ENCODE results near the gene ABHD17C. TPM values are rescaled to one million over a fixed set of nuclear protein-coding genes. Genes with fewer than 3 reads are reported as not detected.

ABHD17C gene
- total RNA-seq, 3 donors from 2014 or later, result 1.3 to 5.2 (median 5.1) TPM

DNA sequence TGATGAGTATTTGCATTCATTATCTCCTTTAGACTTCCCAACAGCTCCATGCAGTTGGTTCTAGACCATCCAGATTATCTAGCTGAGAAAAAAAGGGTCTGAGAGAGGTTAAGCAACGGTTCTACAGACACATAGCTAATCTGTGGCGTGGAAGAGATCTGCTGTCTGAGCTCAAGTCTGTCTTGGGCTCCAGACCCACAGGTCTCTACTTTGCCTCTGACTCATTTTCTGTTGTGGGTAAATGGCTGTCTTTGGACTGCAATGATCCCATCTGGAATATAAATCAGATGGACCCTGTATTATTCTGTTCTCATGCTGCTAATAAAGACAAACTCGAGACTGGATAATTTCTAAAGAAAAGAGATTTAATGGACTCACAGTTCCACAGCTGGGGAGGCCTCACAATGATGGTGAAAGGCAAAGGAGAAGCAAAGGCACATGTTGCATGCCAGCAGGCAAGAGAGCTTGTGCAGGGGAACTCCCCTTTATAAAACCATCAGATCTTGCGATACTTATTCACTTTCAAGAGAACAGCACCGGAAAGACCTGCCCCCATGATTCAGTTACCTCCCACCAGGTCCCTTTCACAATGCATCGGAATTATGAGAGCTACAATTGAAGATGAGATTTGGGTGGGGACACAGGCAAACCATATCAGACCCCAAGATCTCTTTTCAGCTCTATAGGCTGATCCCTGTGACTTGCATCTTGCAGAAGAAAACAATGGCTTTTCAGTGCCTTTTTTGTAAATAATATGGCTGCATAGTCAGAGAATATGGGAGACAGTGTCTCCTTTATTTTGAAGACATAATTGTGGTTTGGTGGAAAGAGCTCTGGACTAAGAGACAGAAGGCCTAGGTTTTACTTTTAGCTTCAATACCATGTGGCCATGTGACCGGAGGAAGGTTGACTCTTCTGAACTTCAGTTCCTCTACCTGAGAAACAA, 108.7 kb downstream of the ABHD17C start:
- no peak for DNase-seq (ENCODE audit: low spot score in 2 of 2)
- intact Hi-C loops (cut with DNase I; ENCODE audit: low total_unique reads), result no loop called here
- no peak for TF ChIP-seq CTCF (IDR thresholded peaks at IDR 0.05)
- TF ChIP-seq POLR2AphosphoS5 (IDR thresholded peaks at IDR 0.05), result no peak
- no peak for TF ChIP-seq POLR2A (IDR thresholded peaks at IDR 0.05)
- no peaks in the 10 kb centered on the region for H3K36me3 ChIP-seq
- no peaks in the 10 kb centered on the region for H3K27me3 ChIP-seq
- no peaks in the 10 kb centered on the region for H3K4me1 ChIP-seq
- H3K9me3 ChIP-seq, result no peaks in the 10 kb centered on the region
- no peak overlapping the region for H3K27ac ChIP-seq
- no peak overlapping the region for H3K4me3 ChIP-seq

DNA sequence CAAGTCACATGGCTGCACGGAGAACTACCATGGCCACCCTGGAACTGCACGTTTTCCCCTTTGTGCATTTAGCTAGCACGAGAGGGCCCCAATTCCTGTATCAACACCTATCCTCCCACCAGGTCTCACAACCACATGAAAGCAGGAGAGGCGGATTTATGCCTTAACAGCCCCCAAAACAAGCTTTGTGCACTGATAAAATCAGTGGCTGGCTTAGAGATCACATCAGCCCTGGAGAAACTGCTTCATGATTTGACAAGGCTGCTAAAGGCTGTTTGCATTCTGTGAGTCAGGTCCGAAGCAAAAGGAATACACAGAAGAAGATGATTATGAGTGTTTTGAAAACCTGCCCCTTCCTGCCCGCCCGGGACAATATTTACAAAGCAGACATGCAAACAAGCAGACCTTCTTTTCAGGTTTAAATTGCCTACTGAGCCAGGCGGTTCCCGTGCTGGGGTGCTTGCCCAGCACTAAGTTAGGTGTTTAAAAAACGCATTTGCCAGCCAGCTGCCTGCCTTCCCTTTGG, 109.9 kb downstream of the ABHD17C start:
- TF ChIP-seq POLR2A (IDR thresholded peaks at IDR 0.05), result no peak
- TF ChIP-seq POLR2AphosphoS5 (IDR thresholded peaks at IDR 0.05), result no peak
- TF ChIP-seq CTCF (IDR thresholded peaks at IDR 0.05), result no peak
- H3K4me3 ChIP-seq, result no peak overlapping the region
- no peak for DNase-seq (ENCODE audit: low spot score in 2 of 2)
- H3K27ac ChIP-seq, result no peak overlapping the region
- H3K27me3 ChIP-seq, result no peaks in the 10 kb centered on the region
- intact Hi-C loops (cut with DNase I; ENCODE audit: low total_unique reads), result loop anchor here (5.0 kb wide), 1 partner anchor 1403 kb away; no protein-coding TSS in a partner anchor
- H3K9me3 ChIP-seq, result no peaks in the 10 kb centered on the region
- H3K4me1 ChIP-seq, result no peaks in the 10 kb centered on the region
- H3K36me3 ChIP-seq, result no peaks in the 10 kb centered on the region

Other genes with a start within 250 kb of the ABHD17C start
- under 1 TPM; under 0.01 to 0.66 (median 0.59) TPM for gene CEMIP, start 84.1 kb downstream of the ABHD17C start, total RNA-seq